Measurements from ENCODE around the gene CDK5R2.
"Not testable (repeated sequence)": the region's sequence is repeated elsewhere in the genome, so short reads cannot be mapped to it uniquely, and the experiment has no call there.

The CDK5R2 gene

DNA sequence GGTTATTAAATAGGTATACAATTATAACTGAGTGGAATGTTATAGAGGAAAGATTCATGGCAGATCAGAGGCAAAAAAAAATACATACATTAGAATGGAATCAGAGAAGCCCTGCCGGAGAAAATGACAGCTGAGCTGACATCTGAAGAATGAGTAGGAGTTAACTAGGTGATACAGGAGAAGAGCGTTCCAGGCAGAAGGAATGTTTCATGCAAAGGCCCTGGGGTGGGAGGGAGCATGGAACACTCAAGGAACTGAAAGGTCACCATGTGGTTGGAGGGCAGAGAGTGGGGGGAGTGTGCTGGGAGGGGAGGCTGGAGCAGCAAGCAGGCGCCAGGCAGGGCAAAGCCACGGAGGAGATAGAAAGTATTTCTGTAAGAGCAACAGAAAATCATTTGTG is 31.6 kb upstream of the CDK5R2 start:
- TF ChIP-seq, protein P1, sequence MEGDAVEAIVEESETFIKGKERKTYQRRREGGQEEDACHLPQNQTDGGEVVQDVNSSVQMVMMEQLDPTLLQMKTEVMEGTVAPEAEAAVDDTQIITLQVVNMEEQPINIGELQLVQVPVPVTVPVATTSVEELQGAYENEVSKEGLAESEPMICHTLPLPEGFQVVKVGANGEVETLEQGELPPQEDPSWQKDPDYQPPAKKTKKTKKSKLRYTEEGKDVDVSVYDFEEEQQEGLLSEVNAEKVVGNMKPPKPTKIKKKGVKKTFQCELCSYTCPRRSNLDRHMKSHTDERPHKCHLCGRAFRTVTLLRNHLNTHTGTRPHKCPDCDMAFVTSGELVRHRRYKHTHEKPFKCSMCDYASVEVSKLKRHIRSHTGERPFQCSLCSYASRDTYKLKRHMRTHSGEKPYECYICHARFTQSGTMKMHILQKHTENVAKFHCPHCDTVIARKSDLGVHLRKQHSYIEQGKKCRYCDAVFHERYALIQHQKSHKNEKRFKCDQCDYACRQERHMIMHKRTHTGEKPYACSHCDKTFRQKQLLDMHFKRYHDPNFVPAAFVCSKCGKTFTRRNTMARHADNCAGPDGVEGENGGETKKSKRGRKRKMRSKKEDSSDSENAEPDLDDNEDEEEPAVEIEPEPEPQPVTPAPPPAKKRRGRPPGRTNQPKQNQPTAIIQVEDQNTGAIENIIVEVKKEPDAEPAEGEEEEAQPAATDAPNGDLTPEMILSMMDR (IDR thresholded peaks at IDR 0.05; ENCODE audit: control insufficient read depth, insufficient read depth, low read depth, low read length, missing control alignments), result no peak

GRCh38 chr2:218930488-218930887 is 29.0 kb upstream of the CDK5R2 start:
- not testable (repeated sequence) for DNase-seq (ENCODE audit: low read depth); H3K4me3 ChIP-seq (ENCODE audit: control insufficient read depth, low read depth, low read length)

More for the DNA sequence above, 31.6 kb upstream of the CDK5R2 start:
- DNase-seq (ENCODE audit: low read depth), result no peak
- H3K4me3 ChIP-seq (ENCODE audit: control insufficient read depth, low read depth, low read length), result no peak overlapping the region

GRCh38 chr2:218931751-218932150 is 27.7 kb upstream of the CDK5R2 start:
- H3K4me3 ChIP-seq (ENCODE audit: control insufficient read depth, low read depth, low read length); DNase-seq (ENCODE audit: low read depth): not testable (repeated sequence)

GRCh38 chr2:218944759-218945404 is 14.6 kb upstream of the CDK5R2 start:
- TF ChIP-seq, protein P1 (IDR thresholded peaks at IDR 0.05; ENCODE audit: control insufficient read depth, insufficient read depth, low read depth, low read length, missing control alignments), result no peak
- DNase-seq (ENCODE audit: low read depth), result no peak
- H3K4me3 ChIP-seq (ENCODE audit: control insufficient read depth, low read depth, low read length), result no peak overlapping the region

- TF ChIP-seq, protein P1 (IDR thresholded peaks at IDR 0.05; ENCODE audit: control insufficient read depth, insufficient read depth, low read depth, low read length, missing control alignments), result no peak
- DNase-seq (ENCODE audit: low read depth), result no peak
- no peak overlapping the region for H3K4me3 ChIP-seq (ENCODE audit: control insufficient read depth, low read depth, low read length)
Observed at GRCh38 chr2:218946621-218947020, 12.8 kb upstream of the CDK5R2 start.

DNA sequence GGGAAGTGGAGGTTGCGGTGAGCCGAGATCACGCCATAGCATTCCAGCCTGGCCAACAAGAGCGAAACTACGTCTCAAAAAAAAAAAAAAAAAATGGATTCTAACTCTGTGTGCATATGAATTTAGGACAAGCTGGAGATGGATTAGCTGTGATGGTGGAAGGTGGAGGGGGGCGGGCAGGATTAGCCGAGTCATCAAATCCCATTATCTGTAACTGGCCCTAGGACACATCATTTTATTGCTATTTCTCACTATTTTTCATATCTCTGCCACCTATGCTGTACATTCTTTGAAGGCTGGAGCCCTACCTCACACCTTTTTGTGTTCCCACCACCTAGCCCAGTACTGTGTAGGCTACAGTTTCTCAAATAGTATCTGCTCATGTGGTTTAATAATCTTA is 7.3 kb upstream of the CDK5R2 start:
- no peak overlapping the region for H3K4me3 ChIP-seq (ENCODE audit: control insufficient read depth, low read depth, low read length)
- TF ChIP-seq, protein P1 (IDR thresholded peaks at IDR 0.05; ENCODE audit: control insufficient read depth, insufficient read depth, low read depth, low read length, missing control alignments), result no peak
- DNase-seq (ENCODE audit: low read depth), result no peak

DNA sequence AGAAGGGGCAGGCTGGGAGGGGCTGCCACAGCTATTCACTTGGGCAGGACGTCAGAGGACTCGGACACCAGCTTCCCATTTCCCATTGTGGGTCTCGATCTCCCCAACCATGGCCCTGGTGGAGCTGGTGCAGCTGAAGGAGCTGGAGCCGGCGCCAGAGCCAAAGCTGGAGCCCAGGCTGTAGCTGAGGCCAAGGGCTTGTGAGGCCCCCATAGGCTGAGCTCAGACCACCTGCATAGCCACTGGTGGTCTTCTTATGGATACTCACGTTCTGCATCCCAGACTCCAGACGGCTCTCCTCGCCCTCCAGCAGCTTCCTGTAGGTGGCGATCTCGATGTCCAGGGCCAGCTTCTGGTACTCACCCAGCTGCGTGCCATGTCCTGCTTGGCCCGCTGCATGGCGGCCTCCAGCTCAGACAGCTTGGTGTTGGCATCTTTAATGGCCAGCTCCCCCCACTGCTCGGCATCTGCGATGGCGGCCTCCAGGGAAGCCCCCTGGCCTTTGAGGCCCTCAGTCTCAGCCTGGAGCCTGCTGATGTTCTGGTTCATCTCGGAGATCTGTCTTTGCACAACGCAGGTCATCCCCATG is 6.0 kb upstream of the CDK5R2 start:
- H3K4me3 ChIP-seq (ENCODE audit: control insufficient read depth, low read depth, low read length), result no peak overlapping the region
- DNase-seq (ENCODE audit: low read depth), result no peak
- TF ChIP-seq, protein P1 (IDR thresholded peaks at IDR 0.05; ENCODE audit: control insufficient read depth, insufficient read depth, low read depth, low read length, missing control alignments), result no peak
